H1 (cell line): ENCODE data around the gene PHACTR2. TPM values are rescaled to one million over a fixed set of nuclear protein-coding genes. Genes with fewer than 3 reads are reported as not detected.

Source experiments
- CTCF ChIA-PET: fragments of 300-600 bp; sonication (Branson Sonifier 250); formaldehyde crosslinking; loops from one replicate; lab custom pipeline; 2021; ENCODE audit not compliant: partially characterized antibody; lab: Charles Lee
- POLR2A ChIA-PET: fragments of 300-600 bp; sonication (Branson Sonifier 250); formaldehyde crosslinking; loops from one replicate; lab custom pipeline; 2021; ENCODE audit warnings: inconsistent platforms; ENCODE audit not compliant: partially characterized antibody; lab: Charles Lee
- DNase-seq, 2 experiments: peaks; one replicate each; pipeline versions ENCODE4 v3.0.0 to v3.0.0-alpha.2; 2010 to 2022; ENCODE audit warnings: low spot score in 2 of 2, low read depth in 1 of 2, mixed read lengths in 1 of 2
- FAIRE-seq: peaks from 2 replicates; lab custom pipeline; 2011; peaks lifted over from hg19 to GRCh38; lab: Jason Lieb, UNC
- H2AFZ ChIP-seq: 2 replicates; pipeline ENCODE4 v1.8.1; 2012; ENCODE audit warnings: low read length, inconsistent platforms
- H2AK5ac ChIP-seq: 2 replicates; pipeline ENCODE4 v1.6.1; 2013; ENCODE audit warnings: low read depth, low read length
- H2BK120ac ChIP-seq: replicated peaks from 2 replicates; pipeline ENCODE3; 2013; ENCODE audit warnings: low read depth, low read length, inconsistent platforms
- H2BK12ac ChIP-seq: 2 replicates; pipeline ENCODE4 v1.6.1; 2013; ENCODE audit warnings: low read depth, low read length
- H2BK15ac ChIP-seq: 2 replicates; pipeline ENCODE4 v1.6.1; 2013; ENCODE audit warnings: low read length
- H2BK20ac ChIP-seq: 2 replicates; pipeline ENCODE4 v1.6.1; 2013; ENCODE audit warnings: low read length
- H2BK5ac ChIP-seq: 2 replicates; pipeline ENCODE4 v1.6.1; 2013; ENCODE audit warnings: low read depth, low read length
- H3K14ac ChIP-seq: 2 replicates; pipeline ENCODE4 v1.6.1; 2013; ENCODE audit warnings: inconsistent platforms; ENCODE audit not compliant: insufficient read length
- H3K18ac ChIP-seq: 2 replicates; pipeline ENCODE4 v1.6.1; 2013; ENCODE audit warnings: low read length; ENCODE audit errors: extremely low read depth
- H3K23ac ChIP-seq: 2 replicates; pipeline ENCODE4 v1.6.1; 2013; ENCODE audit warnings: inconsistent platforms; ENCODE audit not compliant: insufficient read length
- H3K23me2 ChIP-seq: 2 replicates; pipeline ENCODE4 v1.6.1; 2013; ENCODE audit warnings: low read depth, low read length
- H3K27ac ChIP-seq: 2 replicates; pipeline ENCODE4 v1.6.1; 2011; ENCODE audit warnings: low read depth, low read length, inconsistent platforms
- H3K27me3 ChIP-seq, 4 experiments: replicated peaks in 1 of 4; 1 replicate in 1 of 4; 2 replicates in 3 of 4; pipeline versions ENCODE4 v1.6.1 to v1.8.1; 2011 to 2013; ENCODE audit warnings: low read length in 3 of 4, mild to moderate bottlenecking in 3 of 4, inconsistent platforms in 2 of 4, mixed read lengths in 2 of 4, moderate library complexity in 1 of 4; ENCODE audit not compliant: control insufficient read depth in 3 of 4, insufficient read depth in 3 of 4; ENCODE audit errors: extremely low read depth in 1 of 4
- H3K36me3 ChIP-seq, 4 experiments: 2 replicates each; pipeline versions ENCODE4 v1.6.1 to v1.8.1; 2011 to 2013; ENCODE audit warnings: mild to moderate bottlenecking in 4 of 4, low read length in 3 of 4, moderate library complexity in 2 of 4, control low read depth in 1 of 4, inconsistent platforms in 1 of 4; ENCODE audit not compliant: insufficient read depth in 4 of 4, control insufficient read depth in 2 of 4
- H3K4ac ChIP-seq: replicated peaks from 2 replicates; pipeline ENCODE3; 2013; ENCODE audit warnings: low read length, low read depth, mixed read lengths, inconsistent platforms; ENCODE audit not compliant: insufficient read length
- H3K4me1 ChIP-seq, 4 experiments: replicated peaks in 1 of 4; 1 replicate in 1 of 4; 2 replicates in 3 of 4; pipeline versions ENCODE4 v1.6.1 to v1.8.1; 2011 to 2013; ENCODE audit warnings: low read length in 3 of 4, inconsistent platforms in 2 of 4, mixed read lengths in 1 of 4; ENCODE audit not compliant: insufficient read depth in 4 of 4, control insufficient read depth in 3 of 4
- H3K4me2 ChIP-seq, 2 experiments: 2 replicates each; pipeline versions ENCODE4 v1.6.1 to v1.8.1; 2011 to 2013; ENCODE audit warnings: low read depth in 2 of 2, low read length in 2 of 2, control low read depth in 1 of 2, inconsistent platforms in 1 of 2, mild to moderate bottlenecking in 1 of 2; ENCODE audit not compliant: insufficient read depth in 1 of 2
- H3K4me3 ChIP-seq, 4 experiments: fragments of 200-600, 300-600 bp in 1 of 4; sonication (generic), shearing (Covaris generic), sonication (Bioruptor Twin) in 1 of 4; 2 replicates each; pipeline versions ENCODE4 v1.5.1 to v1.8.1; 2011 to 2016; ENCODE audit warnings: low read length in 4 of 4, low read depth in 3 of 4, control low read depth in 2 of 4, inconsistent platforms in 2 of 4, mild to moderate bottlenecking in 2 of 4, mixed read lengths in 1 of 4, moderate library complexity in 1 of 4; ENCODE audit not compliant: insufficient read depth in 2 of 4; ENCODE audit errors: extremely low read depth in 1 of 4
- H3K56ac ChIP-seq: replicated peaks from 2 replicates; pipeline ENCODE3; 2013; ENCODE audit warnings: low read depth, mild to moderate bottlenecking, mixed read lengths, low read length, inconsistent platforms; ENCODE audit not compliant: insufficient read length
- H3K79me1 ChIP-seq: 2 replicates; pipeline ENCODE4 v1.6.1; 2013; ENCODE audit warnings: low read depth, low read length, control low read depth
- H3K79me2 ChIP-seq, 2 experiments: 2 replicates each; pipeline versions ENCODE4 v1.6.1 to v1.8.1; 2012 to 2013; ENCODE audit warnings: low read length in 2 of 2, mild to moderate bottlenecking in 2 of 2, inconsistent platforms in 1 of 2; ENCODE audit not compliant: insufficient read depth in 2 of 2, control insufficient read depth in 1 of 2
- H3K9ac ChIP-seq, 4 experiments: replicated peaks in 1 of 4; 1 replicate in 1 of 4; 2 replicates in 3 of 4; pipeline versions ENCODE4 v1.6.1 to v1.8.1; 2011 to 2013; ENCODE audit warnings: low read depth in 3 of 4, low read length in 3 of 4, control low read depth in 2 of 4, mild to moderate bottlenecking in 2 of 4, moderate library complexity in 2 of 4, inconsistent platforms in 1 of 4; ENCODE audit errors: extremely low read depth in 1 of 4
- H3K9me3 ChIP-seq, 2 experiments: 2 replicates each; pipeline versions ENCODE4 v1.6.1 to v1.8.1; 2012 to 2013; ENCODE audit warnings: mild to moderate bottlenecking in 2 of 2, moderate library complexity in 2 of 2, control low read depth in 1 of 2, inconsistent platforms in 1 of 2, low read depth in 1 of 2, low read length in 1 of 2, mixed read lengths in 1 of 2; ENCODE audit not compliant: insufficient read depth in 2 of 2
- H4K20me1 ChIP-seq, 2 experiments: replicated peaks in 1 of 2; 2 replicates each; pipeline versions ENCODE3 to v1.8.1; 2011 to 2013; ENCODE audit warnings: inconsistent platforms in 2 of 2, low read length in 2 of 2, mild to moderate bottlenecking in 1 of 2; ENCODE audit not compliant: insufficient read depth in 2 of 2, control insufficient read depth in 1 of 2
- H4K5ac ChIP-seq: 2 replicates; pipeline ENCODE4 v1.6.1; 2013; ENCODE audit warnings: low read length, low read depth, mixed read lengths, inconsistent platforms; ENCODE audit not compliant: insufficient read length
- H4K8ac ChIP-seq: 2 replicates; pipeline ENCODE4 v1.8.0; 2013; ENCODE audit warnings: mild to moderate bottlenecking, moderate library complexity, low read length, inconsistent platforms; ENCODE audit not compliant: insufficient read depth; ENCODE audit errors: extremely low read depth
- H4K91ac ChIP-seq: replicated peaks from 2 replicates; pipeline ENCODE3; 2013; ENCODE audit warnings: low read length, mixed read lengths, inconsistent platforms; ENCODE audit not compliant: insufficient read length
- ATF2 ChIP-seq: IDR thresholded peaks from 2 replicates; pipeline ENCODE4 v1.6.1; 2012; ENCODE audit warnings: low read length, inconsistent platforms
- BACH1 ChIP-seq: IDR thresholded peaks from 2 replicates; pipeline ENCODE4 v1.6.1; 2012; ENCODE audit warnings: low read length, improper control_type of control experiment
- CBX5 ChIP-seq: fragments of 300-800, 300-1000 bp; sonication (generic); IDR thresholded peaks from 2 replicates; pipeline ENCODE4 v1.7.1; 2016; ENCODE audit warnings: antibody characterized with exemption, low read length, low read depth
- CEBPB ChIP-seq: IDR thresholded peaks from 2 replicates; pipeline ENCODE4 v1.6.1; 2012; ENCODE audit warnings: low read depth, low read length
- KDM1A ChIP-seq: fragments of 200-600, 300-600 bp; sonication (generic); IDR thresholded peaks from 2 replicates; pipeline ENCODE4 v1.7.1; 2016; ENCODE audit warnings: mild to moderate bottlenecking, low read length, borderline replicate concordance
- KDM4A ChIP-seq: IDR thresholded peaks from one replicate; pipeline ENCODE4 v1.7.1; 2012; ENCODE audit warnings: low read depth, mild to moderate bottlenecking, moderate library complexity, low read length, inconsistent platforms; ENCODE audit not compliant: severe bottlenecking
- MAFK ChIP-seq: IDR thresholded peaks from 2 replicates; pipeline ENCODE4 v1.6.1; 2012; ENCODE audit warnings: low read depth, mild to moderate bottlenecking, improper control_type of control experiment, low read length
- RNF2 ChIP-seq: fragments of 200-900, 300-1000 bp; sonication (generic); IDR thresholded peaks from 2 replicates; pipeline ENCODE4 v1.7.1; 2016; ENCODE audit warnings: borderline replicate concordance, low read depth, mild to moderate bottlenecking, antibody characterized with exemption, low read length; ENCODE audit not compliant: poor library complexity, severe bottlenecking; ENCODE audit errors: missing control alignments
- SIX5 ChIP-seq: IDR thresholded peaks from 2 replicates; pipeline ENCODE4 v1.6.1; 2011; ENCODE audit warnings: mild to moderate bottlenecking, low read depth, low read length
- SRF ChIP-seq: IDR thresholded peaks from 2 replicates; pipeline ENCODE4 v1.6.1; 2011; ENCODE audit warnings: mild to moderate bottlenecking, low read depth, low read length, moderate library complexity
- USF2 ChIP-seq: IDR thresholded peaks from 2 replicates; pipeline ENCODE4 v1.6.1; 2011; ENCODE audit warnings: low read length, improper control_type of control experiment
- YY1 ChIP-seq: IDR thresholded peaks from 2 replicates; pipeline ENCODE4 v1.6.1; 2011; ENCODE audit warnings: low read depth, mild to moderate bottlenecking, low read length
- WGBS, 2 experiments: shearing (Covaris generic) in 1 of 2; methylation state at CpG; one replicate each; pipeline versions ENCODE4 v1.1.6 to v1.1.7; 2013 to 2015; ENCODE audit warnings: low lambda C conversion rate in 2 of 2, mixed read lengths in 2 of 2, inconsistent platforms in 1 of 2, low coverage in 1 of 2, missing lambda C conversion rate in 1 of 2; ENCODE audit not compliant: insufficient replicate concordance in 2 of 2, insufficient coverage in 1 of 2, insufficient read length in 1 of 2; ENCODE audit errors: extremely low coverage in 1 of 2, missing lambda C conversion rate in 1 of 2; 5-methylcytosine and 5-hydroxymethylcytosine counted together
- polyA plus RNA-seq, 7 experiments: library from polyadenylated mRNA; depleted of rRNA in 3 of 7; stranded (reverse) in 5 of 7; unstranded in 2 of 7; fragments of >200 nt in 5 of 7; fragments of 200-250 nt in 2 of 7; gene quantifications; 1 replicate in 5 of 7; 2 replicates in 1 of 7; 4 replicates in 1 of 7; pipeline versions ENCODE4 v1.2.1 to v1.2.3, GENCODE V29; 2011 to 2013; ENCODE audit warnings: missing spikeins in 2 of 7, mixed read lengths in 2 of 7
- total RNA-seq: library from RNA; stranded (reverse); fragmentation: NEBNext Ultra II Directional; extraction: Animal tissue kit (Norgen Biotek cat#: 25700); gene quantifications from 2 replicates; pipeline ENCODE4 v1.2.1, GENCODE V29; 2021

The PHACTR2 gene
- total and polyA plus RNA-seq, 2 of the 8 experiments (the other 6 are each of a cell fraction or from before 2014, with no cell fraction given) = 16.9 to 131 TPM

- H3K4ac ChIP-seq = no peak overlapping the region
- H3K9me3 ChIP-seq = 0 out of 4 replicates have a peak, but pooled peaks cover 0 to 4% of the 10 kb centered on the region in 2 experiments
- H3K4me3 ChIP-seq = no peak overlapping the region
- H3K23ac ChIP-seq = no peak overlapping the region
- H3K79me2 ChIP-seq = peaks cover 10 to 96% of the 10 kb centered on the region in 2 experiments
- no peak overlapping the region for H2BK120ac ChIP-seq
- no peak overlapping the region for H3K4me2 ChIP-seq
- FAIRE-seq (no peak), DNase-seq (no peak)
- ChIA-PET CTCF (no interaction called here), POLR2A (no interaction called here)
- no peak overlapping the region for H4K91ac ChIP-seq
- H3K36me3 ChIP-seq = no peaks in the 10 kb centered on the region; a peak in 2 of 8 replicates
- H2BK20ac ChIP-seq = no peak overlapping the region
- H3K23me2 ChIP-seq = peaks cover 1% of the 10 kb centered on the region; the same call in 1 of the 2 replicates
- H4K5ac ChIP-seq = no peak overlapping the region
- H3K4me1 ChIP-seq = peaks cover 2 to 17% (median 16%) of the 10 kb centered on the region in 4 experiments; a peak in 6 of 7 replicates
- H2BK12ac ChIP-seq = no peak overlapping the region
- H4K20me1 ChIP-seq = no peaks in the 10 kb centered on the region
- no peak overlapping the region for H2AK5ac ChIP-seq
- H4K8ac ChIP-seq = no peak overlapping the region
- no peak overlapping the region for H3K14ac ChIP-seq
- no peak overlapping the region for H3K18ac ChIP-seq
- H2BK5ac ChIP-seq = no peak overlapping the region
- H2BK15ac ChIP-seq = no peak overlapping the region
- no peak overlapping the region for H3K27ac ChIP-seq
- peaks cover 2% of the 10 kb centered on the region; the same call in 1 of the 2 replicates for H3K79me1 ChIP-seq
- H3K27me3 ChIP-seq = no peaks in the 10 kb centered on the region
- no peak overlapping the region for H3K56ac ChIP-seq
- no peak overlapping the region for H3K9ac ChIP-seq
- no peak overlapping the region for H2AFZ ChIP-seq
- 75% methylated on average over 2 of the region's 2 CpGs; no CpG with 5 or more reads in 1 of the 2 experiments for WGBS, 2 experiments
- TF ChIP-seq KDM1A (no peak), KDM4A (no peak), USF2 (no peak), BACH1 (no peak), YY1 (no peak), ATF2 (no peak), CEBPB (no peak), SIX5 (no peak), CBX5 (no peak), SRF (no peak), MAFK (no peak), RNF2 (no peak)
These were observed 16.2 kb downstream of the PHACTR2 start for GRCh38 chr6:143694013-143694412.
